HG03025 (cell line): Measurements from ENCODE around the gene DDRGK1.
"Not testable (repeated sequence)": the region's sequence is repeated elsewhere in the genome, so short reads cannot be mapped to it uniquely, and the experiment has no call there.

Experiments
- ATAC-seq: cut with Tn5 transposase; IDR thresholded peaks from one replicate; pipeline ENCODE4 v1.9.1; 2021; ENCODE audit warnings: mild to moderate bottlenecking, moderate library complexity; ENCODE audit not compliant: unreplicated experiment, low FRiP score

The DDRGK1 gene

GRCh38 chr20:3221398-3222226, 17.1 kb upstream of the DDRGK1 start:
- ATAC-seq = no peak

- ATAC-seq = no peak
These were observed 14.0 kb upstream of the DDRGK1 start for GRCh38 chr20:3218307-3218988.

GRCh38 chr20:3215359-3215917, 11.0 kb upstream of the DDRGK1 start:
- ATAC-seq = not testable (repeated sequence)

GRCh38 chr20:3213226-3213625, 8.7 kb upstream of the DDRGK1 start:
- no peak for ATAC-seq

GRCh38 chr20:3210346-3210745, 5.9 kb upstream of the DDRGK1 start:
- ATAC-seq = no peak

- ATAC-seq = no peak
These were observed 5.5 kb upstream of the DDRGK1 start for GRCh38 chr20:3209946-3210317.

GRCh38 chr20:3209257-3209945, 4.9 kb upstream of the DDRGK1 start, which contains the start of gene ITPA:
Gene ITPA, plus strand, starts transcription at chr20:3209498. Its CDS starts 54 bp downstream, at chr20:3209552.
- no peak for ATAC-seq

GRCh38 chr20:3208786-3209256, 4.3 kb upstream of the DDRGK1 start:
- ATAC-seq = no peak

GRCh38 chr20:3203315-3204123, 963 bp downstream of the DDRGK1 start:
- no peak for ATAC-seq

- no peak for ATAC-seq
These were observed 1.5 kb downstream of the DDRGK1 start for GRCh38 chr20:3202965-3203314.

- ATAC-seq = no peak
These were observed 4.3 kb downstream of the DDRGK1 start for GRCh38 chr20:3199976-3200755.

GRCh38 chr20:3199206-3199605, 5.3 kb downstream of the DDRGK1 start:
- ATAC-seq = no peak

- no peak for ATAC-seq
These were observed 8.8 kb downstream of the DDRGK1 start for GRCh38 chr20:3195590-3196237.

GRCh38 chr20:3194617-3195280, 9.7 kb downstream of the DDRGK1 start:
- no peak for ATAC-seq

GRCh38 chr20:3193806-3194616, 10.5 kb downstream of the DDRGK1 start:
- ATAC-seq = no peak

GRCh38 chr20:3192226-3193015, 12.1 kb downstream of the DDRGK1 start:
- no peak for ATAC-seq

- no peak for ATAC-seq
These were observed 13.8 kb downstream of the DDRGK1 start for GRCh38 chr20:3190681-3191111.
